Adrenal gland (tissue), 12 donors: Measurements from ENCODE around the gene SLC26A4. TPM values are rescaled to one million over a fixed set of nuclear protein-coding genes. Genes with fewer than 3 reads are reported as not detected.

Experiments
- DNase-seq, 7 donors: peaks; one replicate each; pipeline ENCODE4 v3.0.0-alpha.2; 2019 to 2020
- H3K27ac ChIP-seq, 5 donors: fragments of 200-600 bp; sonication (generic) in 4 of 5; 1 replicate in 3 of 5; 2 replicates in 2 of 5; pipeline versions ENCODE4 v1.5.1 to v1.8.0; 2016 to 2020; ENCODE audit warnings: mild to moderate bottlenecking in 1 of 5
- H3K27me3 ChIP-seq: fragments of 200-600 bp; 2 replicates; pipeline ENCODE4 v1.8.0; 2021
- H3K36me3 ChIP-seq, 2 donors: fragments of 200-600 bp; replicated peaks in 1 of 2; 1 replicate in 1 of 2; 2 replicates in 1 of 2; pipeline versions ENCODE4 v1.5.1 to v1.8.0; 2018 to 2022
- H3K4me1 ChIP-seq, 2 donors: fragments of 200-600 bp; replicated peaks in 1 of 2; 1 replicate in 1 of 2; 2 replicates in 1 of 2; pipeline versions ENCODE4 v1.5.1 to v1.8.0; 2018 to 2021
- H3K4me3 ChIP-seq, 4 donors: fragments of 200-600 bp; sonication (generic) in 3 of 4; one replicate each; pipeline ENCODE4 v1.5.1; 2016 to 2018
- H3K9me3 ChIP-seq, 3 donors: fragments of 200-600 bp; sonication (generic) in 1 of 3; replicated peaks in 1 of 3; 1 replicate in 2 of 3; 2 replicates in 1 of 3; pipeline versions ENCODE4 v1.5.1 to v1.8.0; 2016 to 2021
- POLR2A ChIP-seq, 2 donors: fragments of 450-650 bp; IDR thresholded peaks; one replicate each; pipeline ENCODE4 v1.6.1; 2017; ENCODE audit warnings: antibody characterized with exemption in 2 of 2, mild to moderate bottlenecking in 2 of 2, moderate library complexity in 1 of 2
- WGBS, 4 donors: extraction: QIAGEN DNeasy Blood & Tissue Kit in 2 of 4; methylation state at CpG; one replicate each; pipeline versions ENCODE4 v1.1.5 to v1.1.7; 2013 to 2017; 5-methylcytosine and 5-hydroxymethylcytosine counted together
- intact Hi-C, 2 donors: fragments of 100-400 bp; cut with DNase I; formaldehyde crosslinking; loops; one replicate each; pipeline versions ENCODE4 v1.14.1 to v1.15.0; 2022 to 2023
- polyA plus RNA-seq, 3 donors: library from polyadenylated mRNA; stranded (reverse); fragments of 200-250 nt in 2 of 3; fragments of 350-450 nt in 1 of 3; fragmentation: Illumina TruSeq in 1 of 3; extraction: RNeasy Lipid Tissue Mini Kit (QIAGEN cat#74804) in 1 of 3; gene quantifications; one replicate each; pipeline ENCODE4 v1.2.3, GENCODE V29; 2013 to 2014
- total RNA-seq, 9 donors: library from RNA; depleted of rRNA in 4 of 9; stranded (reverse); fragments of >200 nt in 4 of 9; fragments of 120-200 nt in 1 of 9; fragmentation: NEBNext Ultra II Directional in 1 of 9; extraction: Animal tissue kit (Norgen Biotek cat#: 25700) in 1 of 9; gene quantifications; one replicate each; pipeline versions ENCODE4 v1.1.0 to v1.2.4, GENCODE V29; 2013 to 2023
- TF ChIP-seq, protein P1 (sequence below), 6 experiments: fragments of 450-650 bp in 4 of 6; fragments of 200-600 bp in 2 of 6; sonication (generic) in 1 of 6; IDR thresholded peaks; 1 replicate in 5 of 6; 2 replicates in 1 of 6; pipeline versions ENCODE4 v1.5.1 to v1.8.0; 2016 to 2021; ENCODE audit warnings: antibody characterized with exemption in 6 of 6, mild to moderate bottlenecking in 2 of 6, moderate library complexity in 1 of 6
- donor health status: healthy with polysubstance abuse.
- donor health status: Bipolar disorder and iron deficiency.
- donor health status: DM: yes; HTN: yes; CAD: no.
- donor health status: DM: no; HTN: no; CAD: no.
- donor health status: DM: no; HTN: no; CAD: no.
- donor health status: DM: yes; HTN: yes; CAD: no.

Gene SLC26A4
- total and polyA plus RNA-seq, 12 donors = 0.06 to 0.78 (median 0.17) TPM; not detected in 1

DNA sequence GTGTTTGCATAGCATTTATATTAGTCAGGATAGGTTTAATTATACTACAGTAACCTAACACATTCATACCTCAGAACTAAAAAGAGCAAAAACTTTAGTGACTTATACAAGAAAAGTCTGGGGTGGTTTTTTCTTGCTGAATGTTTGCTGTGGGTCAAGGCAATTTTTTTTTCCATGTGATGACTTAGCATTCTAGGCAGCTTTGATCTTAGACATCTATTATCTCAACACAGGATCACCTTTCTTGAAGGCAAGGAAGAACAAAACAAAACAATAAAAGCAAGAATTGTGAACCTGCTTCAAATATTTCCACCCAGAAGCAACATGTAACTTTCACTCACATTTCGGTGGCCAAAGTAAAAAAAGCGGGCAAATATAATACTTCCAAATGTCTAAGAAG is 62.6 kb downstream of the SLC26A4 start:
- no peaks in the 10 kb centered on the region for H3K36me3 ChIP-seq
- intact Hi-C loops = loop anchor here (10.0 kb wide), 2 partner anchors 258 to 518 kb away; no protein-coding TSS in a partner anchor
- no peaks in the 10 kb centered on the region for H3K4me1 ChIP-seq
- H3K27me3 ChIP-seq = no peaks in the 10 kb centered on the region
- H3K4me3 ChIP-seq = no peak overlapping the region
- no peak overlapping the region for H3K27ac ChIP-seq
- no peak for DNase-seq
- TF ChIP-seq, protein P1, sequence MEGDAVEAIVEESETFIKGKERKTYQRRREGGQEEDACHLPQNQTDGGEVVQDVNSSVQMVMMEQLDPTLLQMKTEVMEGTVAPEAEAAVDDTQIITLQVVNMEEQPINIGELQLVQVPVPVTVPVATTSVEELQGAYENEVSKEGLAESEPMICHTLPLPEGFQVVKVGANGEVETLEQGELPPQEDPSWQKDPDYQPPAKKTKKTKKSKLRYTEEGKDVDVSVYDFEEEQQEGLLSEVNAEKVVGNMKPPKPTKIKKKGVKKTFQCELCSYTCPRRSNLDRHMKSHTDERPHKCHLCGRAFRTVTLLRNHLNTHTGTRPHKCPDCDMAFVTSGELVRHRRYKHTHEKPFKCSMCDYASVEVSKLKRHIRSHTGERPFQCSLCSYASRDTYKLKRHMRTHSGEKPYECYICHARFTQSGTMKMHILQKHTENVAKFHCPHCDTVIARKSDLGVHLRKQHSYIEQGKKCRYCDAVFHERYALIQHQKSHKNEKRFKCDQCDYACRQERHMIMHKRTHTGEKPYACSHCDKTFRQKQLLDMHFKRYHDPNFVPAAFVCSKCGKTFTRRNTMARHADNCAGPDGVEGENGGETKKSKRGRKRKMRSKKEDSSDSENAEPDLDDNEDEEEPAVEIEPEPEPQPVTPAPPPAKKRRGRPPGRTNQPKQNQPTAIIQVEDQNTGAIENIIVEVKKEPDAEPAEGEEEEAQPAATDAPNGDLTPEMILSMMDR (IDR thresholded peaks at IDR 0.05) = no peak
- no peaks in the 10 kb centered on the region for H3K9me3 ChIP-seq
- 81 to 91% (median 88%) methylated on average over 2 of the region's 2 CpGs for WGBS, 4 donors

DNA sequence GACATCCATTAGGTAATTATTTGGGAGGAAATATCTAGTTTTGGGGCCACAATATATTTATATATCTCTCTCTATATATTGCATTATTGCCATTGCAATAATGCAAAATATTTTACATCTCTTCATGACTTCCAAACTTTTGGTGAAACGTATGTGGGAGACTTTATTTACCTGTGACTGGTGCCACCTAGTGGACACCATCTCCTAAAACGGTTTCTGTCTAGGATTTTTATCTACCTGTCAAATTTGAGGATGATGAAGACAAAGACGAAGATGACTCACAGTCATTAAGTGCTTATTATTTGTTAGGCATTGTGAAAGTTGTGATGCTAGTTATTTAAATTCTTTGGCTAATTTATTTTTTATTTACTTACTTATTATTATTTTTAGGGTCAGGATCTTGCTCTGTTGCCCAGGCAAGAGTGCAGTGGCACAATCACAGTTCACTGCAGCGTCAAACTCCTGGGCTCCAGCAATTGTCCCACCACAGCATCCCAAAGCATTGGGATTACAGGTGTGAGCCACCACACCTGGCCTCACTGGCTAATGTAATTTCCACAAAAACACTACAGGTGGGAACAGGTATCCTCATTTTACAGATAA is 64.6 kb downstream of the SLC26A4 start:
- no peaks in the 10 kb centered on the region for H3K9me3 ChIP-seq
- H3K4me3 ChIP-seq = no peak overlapping the region
- no peaks in the 10 kb centered on the region for H3K4me1 ChIP-seq
- WGBS, 4 donors = 22 to 24% (median 22%) methylated on average over 4 of the region's 4 CpGs
- intact Hi-C loops = loop anchor here (5.0 to 10.0 kb wide), 3 partner anchors 260 to 520 kb away; no protein-coding TSS in a partner anchor
- TF ChIP-seq POLR2A (IDR thresholded peaks at IDR 0.05) = no peak
- TF ChIP-seq, protein P1 (IDR thresholded peaks at IDR 0.05) = peak; percentile 57 to 82 (median 68)
- H3K36me3 ChIP-seq = no peaks in the 10 kb centered on the region
- H3K27me3 ChIP-seq = no peaks in the 10 kb centered on the region
- peak; percentile 17 to 68 (median 42) for DNase-seq
- H3K27ac ChIP-seq = no peak overlapping the region

- 64 to 86% (median 79%) methylated on average over 3 of the region's 3 CpGs for WGBS, 4 donors
- H3K9me3 ChIP-seq = no peaks in the 10 kb centered on the region
- intact Hi-C loops = loop anchor here (5.0 to 10.0 kb wide), 3 partner anchors 262 to 522 kb away; no protein-coding TSS in a partner anchor
- TF ChIP-seq, protein P1 (IDR thresholded peaks at IDR 0.05) = no peak
- no peak for TF ChIP-seq POLR2A (IDR thresholded peaks at IDR 0.05)
- DNase-seq = no peak
- no peaks in the 10 kb centered on the region for H3K36me3 ChIP-seq
- H3K27ac ChIP-seq = no peak overlapping the region
- no peaks in the 10 kb centered on the region for H3K27me3 ChIP-seq
- no peaks in the 10 kb centered on the region for H3K4me1 ChIP-seq
- H3K4me3 ChIP-seq = no peak overlapping the region
These were observed 65.9 kb downstream of the SLC26A4 start for GRCh38 chr7:107726356-107727130.

GRCh38 chr7:107728276-107728675 is 67.6 kb downstream of the SLC26A4 start:
- intact Hi-C loops = loop anchor here (5.0 to 10.0 kb wide), 3 partner anchors 263 to 523 kb away; no protein-coding TSS in a partner anchor
- no peak for DNase-seq
- no peak for TF ChIP-seq POLR2A (IDR thresholded peaks at IDR 0.05)
- TF ChIP-seq, protein P1 (IDR thresholded peaks at IDR 0.05) = no peak
- Histone ChIP-seq H3K27ac (no peak overlapping the region), H3K27me3 (no peaks in the 10 kb centered on the region), H3K4me1 (no peaks in the 10 kb centered on the region), H3K36me3 (no peaks in the 10 kb centered on the region), H3K9me3 (no peaks in the 10 kb centered on the region), H3K4me3 (no peak overlapping the region)
